Epithelial cell of proximal tubule (primary cell): ENCODE results near the gene ACCSL. TPM values are rescaled to one million over a fixed set of nuclear protein-coding genes. Genes with fewer than 3 reads are reported as not detected.

ENCODE experiments used
- DNase-seq: peaks from one replicate; pipeline ENCODE4 v3.0.0-alpha.2; 2011; ENCODE audit warnings: low read depth
- H3K4me3 ChIP-seq: 2 replicates; pipeline ENCODE4 v1.5.1; 2011; ENCODE audit warnings: low read depth, mild to moderate bottlenecking, low read length
- CTCF ChIP-seq: conservative IDR thresholded peaks from 2 replicates; pipeline ENCODE4 v1.5.1; 2012; ENCODE audit warnings: low read depth, mild to moderate bottlenecking, low read length
- total RNA-seq: library from RNA; depleted of rRNA; stranded (reverse); fragments of >200 nt; gene quantifications from 2 replicates; pipeline ENCODE4 v1.2.3, GENCODE V29; 2015

The ACCSL gene
- total RNA-seq, 1 donor from 2014 or later, result not detected

- no peak for DNase-seq
- H3K4me3 ChIP-seq, result no peak overlapping the region
- no peak for TF ChIP-seq CTCF
Observed at GRCh38 chr11:44082645-44083044, 34.9 kb downstream of the ACCSL start.

- no peak for TF ChIP-seq CTCF
- no peak for DNase-seq
- no peak overlapping the region for H3K4me3 ChIP-seq
Observed at GRCh38 chr11:44083433-44083832, 35.7 kb downstream of the ACCSL start.

- no peak for TF ChIP-seq CTCF
- no peak for DNase-seq
- H3K4me3 ChIP-seq, result no peak overlapping the region
Observed at GRCh38 chr11:44083906-44084305, 36.1 kb downstream of the ACCSL start.

- H3K4me3 ChIP-seq, result no peak overlapping the region
- DNase-seq, result no peak
- no peak for TF ChIP-seq CTCF
Observed at GRCh38 chr11:44085330-44085729, 37.5 kb downstream of the ACCSL start.

GRCh38 chr11:44088377-44088776 lies 40.6 kb downstream of the ACCSL start:
- TF ChIP-seq CTCF, result no peak
- DNase-seq, result no peak
- no peak overlapping the region for H3K4me3 ChIP-seq

- TF ChIP-seq CTCF, result no peak
- no peak for DNase-seq
- H3K4me3 ChIP-seq, result no peak overlapping the region
Observed at GRCh38 chr11:44088871-44089270, 41.1 kb downstream of the ACCSL start.

GRCh38 chr11:44090539-44090938 lies 42.8 kb downstream of the ACCSL start:
- no peak overlapping the region for H3K4me3 ChIP-seq
- no peak for DNase-seq
- TF ChIP-seq CTCF, result no peak
